A673 (cell line): ENCODE results near the gene ADORA2A. TPM values are rescaled to one million over a fixed set of nuclear protein-coding genes. Genes with fewer than 3 reads are reported as not detected.

Source experiments
- BruUV-seq: library from RNA; stranded (reverse); fragments of 400-500 nt; replicated peaks from 2 replicates; lab custom pipeline; 2021; lab: Mats Ljungman, UMichigan
- CTCF ChIA-PET: fragments of 300-600 bp; sonication (Branson Sonifier 250); formaldehyde crosslinking; loops from one replicate; lab custom pipeline; 2022; ENCODE audit warnings: antibody characterized with exemption; lab: Charles Lee
- POLR2A ChIA-PET: fragments of 300-600 bp; sonication (Branson Sonifier 250); formaldehyde crosslinking; loops from one replicate; lab custom pipeline; 2022; ENCODE audit warnings: antibody characterized with exemption; ENCODE audit not compliant: low non-redundant PET; lab: Charles Lee
- DNase-seq: peaks from one replicate; pipeline ENCODE4 v3.0.0-alpha.2; 2015; ENCODE audit warnings: low spot score
- H3K27ac ChIP-seq: fragments of 200-600 bp; sonication (generic); 2 replicates; pipeline ENCODE4 v1.5.1; 2016; ENCODE audit warnings: mixed run types, low read depth, mild to moderate bottlenecking, mixed read lengths, antibody characterized with exemption, low read length; ENCODE audit not compliant: poor library complexity, severe bottlenecking
- H3K27me3 ChIP-seq: fragments of 200-600 bp; sonication (generic); replicated peaks from 2 replicates; pipeline ENCODE4 v1.6.1; 2017; ENCODE audit warnings: mixed run types, low read depth, mild to moderate bottlenecking, mixed read lengths, antibody characterized with exemption, low read length; ENCODE audit not compliant: insufficient read depth, poor library complexity
- H3K36me3 ChIP-seq: fragments of 200-600 bp; sonication (generic); 2 replicates; pipeline ENCODE4 v1.6.1; 2016; ENCODE audit warnings: mixed run types, mild to moderate bottlenecking, mixed read lengths, antibody characterized with exemption, low read length; ENCODE audit not compliant: insufficient read depth, poor library complexity, severe bottlenecking
- H3K4me1 ChIP-seq: fragments of 200-600 bp; sonication (generic); 2 replicates; pipeline ENCODE4 v1.6.1; 2017; ENCODE audit warnings: mixed run types, mild to moderate bottlenecking, mixed read lengths, antibody characterized with exemption, low read length; ENCODE audit not compliant: insufficient read depth, poor library complexity, severe bottlenecking
- H3K4me3 ChIP-seq: fragments of 200-600 bp; sonication (generic); 2 replicates; pipeline ENCODE4 v1.5.1; 2016; ENCODE audit warnings: low read depth, mixed run types, mild to moderate bottlenecking, mixed read lengths, low read length; ENCODE audit not compliant: poor library complexity, severe bottlenecking
- H3K9me3 ChIP-seq: fragments of 200-600 bp; sonication (generic); 2 replicates; pipeline ENCODE4 v1.6.1; 2016; ENCODE audit warnings: mixed run types, low read depth, mild to moderate bottlenecking, mixed read lengths, antibody characterized with exemption, low read length; ENCODE audit not compliant: poor library complexity, severe bottlenecking
- EZH2 ChIP-seq: fragments of 200-600 bp; sonication (generic); IDR thresholded peaks from 2 replicates; pipeline ENCODE4 v1.6.1; 2017; ENCODE audit warnings: borderline replicate concordance, low read depth, mild to moderate bottlenecking, mixed read lengths, antibody characterized with exemption, low read length; ENCODE audit not compliant: poor library complexity, severe bottlenecking
- intact Hi-C: fragments of 100-400 bp; cut with micrococcal nuclease; formaldehyde crosslinking; loops from one replicate; pipeline ENCODE4 v1.10.0; 2022; ENCODE audit not compliant: unreplicated experiment
- total RNA-seq: library from RNA; stranded (reverse); gene quantifications from 2 replicates; pipeline ENCODE4 v1.2.3, GENCODE V29; 2021
- TF ChIP-seq, protein P1 (sequence below): fragments of 300-800, 200-600 bp; sonication (generic); conservative IDR thresholded peaks from 2 replicates; pipeline ENCODE4 v1.5.1; 2017; ENCODE audit warnings: low read depth, mild to moderate bottlenecking, antibody characterized with exemption, low read length, moderate library complexity, mixed read lengths

ADORA2A gene
- total RNA-seq, 1 experiment from 2014 or later: 9.6 TPM

GRCh38 chr22:24380905-24381230, 46.5 kb upstream of the ADORA2A start:
- H3K36me3 ChIP-seq: peaks cover 7% of the 10 kb centered on the region
- CTCF ChIA-PET: no interaction called here
- BruUV-seq: no TSS peak
- TF ChIP-seq, protein P1, sequence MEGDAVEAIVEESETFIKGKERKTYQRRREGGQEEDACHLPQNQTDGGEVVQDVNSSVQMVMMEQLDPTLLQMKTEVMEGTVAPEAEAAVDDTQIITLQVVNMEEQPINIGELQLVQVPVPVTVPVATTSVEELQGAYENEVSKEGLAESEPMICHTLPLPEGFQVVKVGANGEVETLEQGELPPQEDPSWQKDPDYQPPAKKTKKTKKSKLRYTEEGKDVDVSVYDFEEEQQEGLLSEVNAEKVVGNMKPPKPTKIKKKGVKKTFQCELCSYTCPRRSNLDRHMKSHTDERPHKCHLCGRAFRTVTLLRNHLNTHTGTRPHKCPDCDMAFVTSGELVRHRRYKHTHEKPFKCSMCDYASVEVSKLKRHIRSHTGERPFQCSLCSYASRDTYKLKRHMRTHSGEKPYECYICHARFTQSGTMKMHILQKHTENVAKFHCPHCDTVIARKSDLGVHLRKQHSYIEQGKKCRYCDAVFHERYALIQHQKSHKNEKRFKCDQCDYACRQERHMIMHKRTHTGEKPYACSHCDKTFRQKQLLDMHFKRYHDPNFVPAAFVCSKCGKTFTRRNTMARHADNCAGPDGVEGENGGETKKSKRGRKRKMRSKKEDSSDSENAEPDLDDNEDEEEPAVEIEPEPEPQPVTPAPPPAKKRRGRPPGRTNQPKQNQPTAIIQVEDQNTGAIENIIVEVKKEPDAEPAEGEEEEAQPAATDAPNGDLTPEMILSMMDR: no peak
- H3K27me3 ChIP-seq: no peaks in the 10 kb centered on the region
- no peak overlapping the region for H3K4me3 ChIP-seq
- H3K27ac ChIP-seq: peak overlapping the region; percentile 5
- H3K4me1 ChIP-seq: peaks cover 6% of the 10 kb centered on the region
- no peak for DNase-seq
- intact Hi-C loops: no loop called here
- POLR2A ChIA-PET: no interaction called here
- no peaks in the 10 kb centered on the region for H3K9me3 ChIP-seq

- H3K4me3 ChIP-seq: no peak overlapping the region
- H3K4me1 ChIP-seq: peaks cover 6% of the 10 kb centered on the region
- no peak for TF ChIP-seq EZH2
- TF ChIP-seq, protein P1: no peak
- H3K36me3 ChIP-seq: no peaks in the 10 kb centered on the region
- no TSS peak for BruUV-seq
- no peak overlapping the region for H3K27ac ChIP-seq
- H3K9me3 ChIP-seq: no peaks in the 10 kb centered on the region
- no peak for DNase-seq
- CTCF ChIA-PET: no interaction called here
- H3K27me3 ChIP-seq: no peaks in the 10 kb centered on the region
- POLR2A ChIA-PET: no interaction called here
- intact Hi-C loops: no loop called here
Observed at GRCh38 chr22:24383061-24383460, 44.3 kb upstream of the ADORA2A start.

GRCh38 chr22:24384131-24384530, 43.3 kb upstream of the ADORA2A start:
- Histone ChIP-seq H3K4me3 (no peak overlapping the region), H3K9me3 (no peaks in the 10 kb centered on the region), H3K27me3 (no peaks in the 10 kb centered on the region), H3K27ac (no peak overlapping the region), H3K4me1 (peaks cover 6% of the 10 kb centered on the region), H3K36me3 (no peaks in the 10 kb centered on the region)
- no TSS peak for BruUV-seq
- TF ChIP-seq, protein P1: no peak
- TF ChIP-seq EZH2: no peak
- ChIA-PET CTCF (no interaction called here), POLR2A (no interaction called here)
- no peak for DNase-seq
- intact Hi-C loops: no loop called here
